Endothelial cell of umbilical vein (primary cell): Measurements from ENCODE around the gene ACTR3. TPM values are rescaled to one million over a fixed set of nuclear protein-coding genes. Genes with fewer than 3 reads are reported as not detected.

Experiments
- BruUV-seq: library from RNA; stranded (reverse); fragments of 400-500 nt; replicated peaks from 2 replicates; lab custom pipeline; 2021; lab: Mats Ljungman, UMichigan
- CTCF ChIA-PET: fragments of 300-600, 350-600 bp; sonication (Branson Sonifier 250); formaldehyde crosslinking; loops from one replicate; lab custom pipeline; 2021; ENCODE audit warnings: antibody characterized with exemption, inconsistent platforms; lab: Charles Lee
- POLR2A ChIA-PET: fragments of 300-600, 350-600 bp; sonication (Branson Sonifier 250); formaldehyde crosslinking; loops from one replicate; lab custom pipeline; 2021; ENCODE audit warnings: antibody characterized with exemption, inconsistent platforms; lab: Charles Lee
- DNase-seq: peaks from one replicate; pipeline ENCODE4 v3.0.0-alpha.2; 2011; ENCODE audit warnings: low read depth, low spot score
- FAIRE-seq: peaks from 2 replicates; lab custom pipeline; 2011; peaks lifted over from hg19 to GRCh38; lab: Jason Lieb, UNC
- H2AFZ ChIP-seq: 2 replicates; pipeline ENCODE4 v1.6.0; 2012; ENCODE audit warnings: low read depth, low read length, control low read depth, inconsistent platforms
- H3K27ac ChIP-seq: 2 replicates; pipeline ENCODE4 v1.5.1; 2011; ENCODE audit warnings: low read depth, mild to moderate bottlenecking, control low read depth, low read length, moderate library complexity; ENCODE audit not compliant: insufficient read depth
- H3K27me3 ChIP-seq, 2 experiments: 2 replicates each; pipeline versions ENCODE4 v1.6.0 to v1.6.1; 2011; ENCODE audit warnings: low read length in 2 of 2, mixed read lengths in 1 of 2; ENCODE audit not compliant: control insufficient read depth in 2 of 2, insufficient read depth in 2 of 2
- H3K36me3 ChIP-seq, 2 experiments: 2 replicates in 1 of 2; 3 replicates in 1 of 2; pipeline ENCODE4 v1.5.1; 2011; ENCODE audit warnings: low read length in 2 of 2, mild to moderate bottlenecking in 1 of 2, moderate library complexity in 1 of 2; ENCODE audit not compliant: control insufficient read depth in 2 of 2, insufficient read depth in 2 of 2; ENCODE audit errors: extremely low read depth in 1 of 2
- H3K4me1 ChIP-seq: 3 replicates; pipeline ENCODE4 v1.5.1; 2011; ENCODE audit warnings: mild to moderate bottlenecking, low read length; ENCODE audit not compliant: control insufficient read depth, insufficient read depth; ENCODE audit errors: extremely low read depth
- H3K4me2 ChIP-seq: 2 replicates; pipeline ENCODE4 v1.6.1; 2011; ENCODE audit warnings: low read length, control low read depth, mixed read lengths; ENCODE audit not compliant: insufficient read depth
- H3K4me3 ChIP-seq, 3 experiments: fragments of 200-600 bp in 1 of 3; sonication (generic), shearing (Covaris generic) in 1 of 3; replicated peaks in 1 of 3; 2 replicates each; pipeline ENCODE4 v1.5.1; 2011 to 2016; ENCODE audit warnings: control low read depth in 3 of 3, low read length in 3 of 3, mild to moderate bottlenecking in 2 of 3, inconsistent platforms in 1 of 3, low read depth in 1 of 3, moderate library complexity in 1 of 3; ENCODE audit not compliant: insufficient read depth in 1 of 3
- H3K79me2 ChIP-seq: 2 replicates; pipeline ENCODE4 v1.6.0; 2012; ENCODE audit warnings: low read length, inconsistent platforms; ENCODE audit not compliant: control insufficient read depth, insufficient read depth
- H3K9ac ChIP-seq: replicated peaks from 2 replicates; pipeline ENCODE3; 2011; ENCODE audit warnings: low read length, control low read depth; ENCODE audit not compliant: insufficient read depth; ENCODE audit errors: extremely low read depth
- H3K9me1 ChIP-seq: replicated peaks from 3 replicates; pipeline ENCODE4 v1.6.0; 2011; ENCODE audit warnings: mild to moderate bottlenecking, low read length; ENCODE audit not compliant: control insufficient read depth, insufficient read depth; ENCODE audit errors: extremely low read depth
- H3K9me3 ChIP-seq: replicated peaks from 2 replicates; pipeline ENCODE4 v1.5.1; 2012; ENCODE audit warnings: low read length, inconsistent platforms; ENCODE audit not compliant: control insufficient read depth, insufficient read depth
- H4K20me1 ChIP-seq: replicated peaks from 2 replicates; pipeline ENCODE3; 2011; ENCODE audit warnings: mild to moderate bottlenecking, low read length; ENCODE audit not compliant: control insufficient read depth, insufficient read depth; ENCODE audit errors: extremely low read depth
- EZH2 ChIP-seq: IDR thresholded peaks from 2 replicates; pipeline ENCODE4 v1.6.1; 2012; ENCODE audit warnings: borderline replicate concordance, low read depth, mild to moderate bottlenecking, moderate library complexity, low read length, inconsistent platforms; ENCODE audit not compliant: severe bottlenecking
- FOS ChIP-seq: IDR thresholded peaks from 2 replicates; pipeline ENCODE4 v1.6.1; 2011; ENCODE audit warnings: mild to moderate bottlenecking, low read length, moderate library complexity, borderline replicate concordance; ENCODE audit not compliant: insufficient read depth
- GATA2 ChIP-seq: IDR thresholded peaks from 2 replicates; pipeline ENCODE4 v1.7.0; 2011; ENCODE audit warnings: low read depth, mild to moderate bottlenecking, moderate library complexity, mixed read lengths, low read length; ENCODE audit not compliant: insufficient read length, insufficient read depth
- JUN ChIP-seq: IDR thresholded peaks from 2 replicates; pipeline ENCODE4 v1.6.1; 2011; ENCODE audit warnings: borderline replicate concordance, low read depth; ENCODE audit not compliant: insufficient read length, insufficient read depth
- MYC ChIP-seq: IDR thresholded peaks from one replicate; pipeline ENCODE4 v1.6.1; 2011; ENCODE audit warnings: mild to moderate bottlenecking, low read depth, low read length
- POLR2A ChIP-seq: IDR thresholded peaks from 2 replicates; pipeline ENCODE4 v1.6.1; 2012; ENCODE audit warnings: low read depth, mild to moderate bottlenecking, control low read depth, low read length
- POLR2AphosphoS5 ChIP-seq: IDR thresholded peaks from 2 replicates; pipeline ENCODE4 v1.6.1; 2012; ENCODE audit warnings: low read depth, mild to moderate bottlenecking, control low read depth, low read length, moderate library complexity; ENCODE audit not compliant: insufficient read depth
- dilution Hi-C: fragments of 300-500 bp; cut with MboI; formaldehyde crosslinking; loops from one replicate; pipeline ENCODE4 v1.15.0; 2019; ENCODE audit warnings: low sequenced_read_pairs; ENCODE audit not compliant: extremely low pct_ligation_motif_present
- intact Hi-C: fragments of 100-400 bp; cut with micrococcal nuclease; formaldehyde crosslinking; loops from one replicate; pipeline ENCODE4 v1.10.0; 2022
- polyA plus RNA-seq, 4 experiments: library from polyadenylated mRNA; depleted of rRNA in 3 of 4; stranded (reverse) in 3 of 4; unstranded in 1 of 4; fragments of >200 nt; gene quantifications; 2 replicates each; pipeline versions ENCODE4 v1.2.1 to v1.2.3, GENCODE V29; 2011 to 2012; ENCODE audit warnings: missing spikeins in 1 of 4
- total RNA-seq: library from RNA; stranded (reverse); gene quantifications from 2 replicates; pipeline ENCODE4 v1.2.3, GENCODE V29; 2021
- TF ChIP-seq, protein P1 (sequence below), 2 donors: IDR thresholded peaks; 1 replicate in 1 of 2; 2 replicates in 1 of 2; pipeline ENCODE4 v1.5.1; 2011; ENCODE audit warnings: low read length in 2 of 2, mild to moderate bottlenecking in 2 of 2, moderate library complexity in 2 of 2, control low read depth in 1 of 2, inconsistent platforms in 1 of 2, low read depth in 1 of 2; ENCODE audit not compliant: insufficient read depth in 1 of 2; ENCODE audit errors: extremely low read depth in 1 of 2
- TF ChIP-seq, protein P2 (sequence below): IDR thresholded peaks from 2 replicates; pipeline ENCODE4 v1.6.1; 2011; ENCODE audit not compliant: insufficient read depth, insufficient read length

Gene ACTR3
- total and polyA plus RNA-seq, 2 donors (not counting 3 experiments of a cell fraction or from before 2014, with no cell fraction given), result 120 to 401 TPM

DNA sequence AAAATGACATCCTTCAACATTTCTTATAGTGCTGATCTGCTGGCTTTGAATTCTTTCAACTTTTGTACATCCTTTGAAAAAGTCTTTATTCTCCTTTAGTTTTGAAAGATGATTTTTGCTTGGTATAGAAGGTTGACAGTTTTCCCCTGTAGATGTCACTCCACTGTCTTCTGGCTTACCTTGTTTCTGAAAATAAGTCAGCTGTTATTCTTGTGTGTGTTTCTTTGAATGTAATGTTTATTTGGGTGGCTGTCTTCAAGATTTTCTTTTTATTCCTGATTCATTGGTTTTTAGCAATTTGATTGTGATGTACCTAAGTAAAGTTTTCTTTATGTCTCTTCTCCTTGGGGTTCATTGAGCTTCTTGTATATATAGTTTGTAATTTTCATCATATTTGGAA, 47.6 kb downstream of the ACTR3 start:
- H3K9me3 ChIP-seq, result no peaks in the 10 kb centered on the region
- TF ChIP-seq JUN, result no peak
- no peak for TF ChIP-seq MYC
- TF ChIP-seq, protein P1, sequence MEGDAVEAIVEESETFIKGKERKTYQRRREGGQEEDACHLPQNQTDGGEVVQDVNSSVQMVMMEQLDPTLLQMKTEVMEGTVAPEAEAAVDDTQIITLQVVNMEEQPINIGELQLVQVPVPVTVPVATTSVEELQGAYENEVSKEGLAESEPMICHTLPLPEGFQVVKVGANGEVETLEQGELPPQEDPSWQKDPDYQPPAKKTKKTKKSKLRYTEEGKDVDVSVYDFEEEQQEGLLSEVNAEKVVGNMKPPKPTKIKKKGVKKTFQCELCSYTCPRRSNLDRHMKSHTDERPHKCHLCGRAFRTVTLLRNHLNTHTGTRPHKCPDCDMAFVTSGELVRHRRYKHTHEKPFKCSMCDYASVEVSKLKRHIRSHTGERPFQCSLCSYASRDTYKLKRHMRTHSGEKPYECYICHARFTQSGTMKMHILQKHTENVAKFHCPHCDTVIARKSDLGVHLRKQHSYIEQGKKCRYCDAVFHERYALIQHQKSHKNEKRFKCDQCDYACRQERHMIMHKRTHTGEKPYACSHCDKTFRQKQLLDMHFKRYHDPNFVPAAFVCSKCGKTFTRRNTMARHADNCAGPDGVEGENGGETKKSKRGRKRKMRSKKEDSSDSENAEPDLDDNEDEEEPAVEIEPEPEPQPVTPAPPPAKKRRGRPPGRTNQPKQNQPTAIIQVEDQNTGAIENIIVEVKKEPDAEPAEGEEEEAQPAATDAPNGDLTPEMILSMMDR (IDR thresholded peaks at IDR 0.05; ENCODE audit: extremely low read depth in 1 of 2, insufficient read depth in 1 of 2, low read depth in 1 of 2, low read length in 2 of 2), result no peak
- TF ChIP-seq, protein P2, sequence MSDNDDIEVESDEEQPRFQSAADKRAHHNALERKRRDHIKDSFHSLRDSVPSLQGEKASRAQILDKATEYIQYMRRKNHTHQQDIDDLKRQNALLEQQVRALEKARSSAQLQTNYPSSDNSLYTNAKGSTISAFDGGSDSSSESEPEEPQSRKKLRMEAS, result no peak
- no peak for TF ChIP-seq POLR2AphosphoS5
- no peak for TF ChIP-seq POLR2A
- TF ChIP-seq EZH2, result no peak
- no peak for TF ChIP-seq GATA2
- no peak for TF ChIP-seq FOS
- peaks cover 7 to 34% of the 10 kb centered on the region in 2 experiments for H3K36me3 ChIP-seq
- ChIA-PET CTCF (interaction anchor here (1.6 kb wide), 1 partner anchor 43 kb away, joined by 6 read pairs; no protein-coding TSS in a partner anchor), POLR2A (no interaction called here)
- peaks cover 53% of the 10 kb centered on the region for H3K79me2 ChIP-seq
- H3K9ac ChIP-seq, result no peak overlapping the region
- no peak overlapping the region for H2AFZ ChIP-seq
- FAIRE-seq (no peak), DNase-seq (no peak)
- H3K27me3 ChIP-seq, result no peaks in the 10 kb centered on the region
- H4K20me1 ChIP-seq, result peaks cover 4% of the 10 kb centered on the region
- H3K9me1 ChIP-seq, result peaks cover 6% of the 10 kb centered on the region
- intact Hi-C loops (no loop called here), dilution Hi-C loops (no loop called here)
- no peak overlapping the region for H3K4me2 ChIP-seq
- no TSS peak for BruUV-seq
- H3K4me1 ChIP-seq, result no peaks in the 10 kb centered on the region
- no peak overlapping the region for H3K27ac ChIP-seq
- no peak overlapping the region for H3K4me3 ChIP-seq
